ENCODE measurements around the gene RASGRP1. TPM values are rescaled to one million over a fixed set of nuclear protein-coding genes. Genes with fewer than 3 reads are reported as not detected.

Gene RASGRP1
- total RNA-seq, 1 donor from 2014 or later: 3.5 TPM

- no peak for DNase-seq (ENCODE audit: low read depth)
- no peak overlapping the region for H3K4me3 ChIP-seq (ENCODE audit: low read depth, low read length)
- no peak for TF ChIP-seq CTCF (conservative IDR thresholded peaks at IDR 0.05; ENCODE audit: low read depth, low read length)
These were observed 39.1 kb downstream of the RASGRP1 start for GRCh38 chr15:38525489-38525888.

GRCh38 chr15:38524156-38524555, 40.5 kb downstream of the RASGRP1 start:
- no peak for TF ChIP-seq CTCF (conservative IDR thresholded peaks at IDR 0.05; ENCODE audit: low read depth, low read length)
- no peak for DNase-seq (ENCODE audit: low read depth)
- no peak overlapping the region for H3K4me3 ChIP-seq (ENCODE audit: low read depth, low read length)

- no peak overlapping the region for H3K4me3 ChIP-seq (ENCODE audit: low read depth, low read length)
- no peak for DNase-seq (ENCODE audit: low read depth)
- TF ChIP-seq CTCF (conservative IDR thresholded peaks at IDR 0.05; ENCODE audit: low read depth, low read length): no peak
These were observed 41.7 kb downstream of the RASGRP1 start for GRCh38 chr15:38522922-38523321.

GRCh38 chr15:38521316-38521715, 43.3 kb downstream of the RASGRP1 start:
- no peak overlapping the region for H3K4me3 ChIP-seq (ENCODE audit: low read depth, low read length)
- DNase-seq (ENCODE audit: low read depth): no peak
- TF ChIP-seq CTCF (conservative IDR thresholded peaks at IDR 0.05; ENCODE audit: low read depth, low read length): no peak

- H3K4me3 ChIP-seq (ENCODE audit: low read depth, low read length): no peak overlapping the region
- TF ChIP-seq CTCF (conservative IDR thresholded peaks at IDR 0.05; ENCODE audit: low read depth, low read length): no peak
- no peak for DNase-seq (ENCODE audit: low read depth)
These were observed 44.6 kb downstream of the RASGRP1 start for GRCh38 chr15:38520035-38520434.

GRCh38 chr15:38518084-38518483, 46.5 kb downstream of the RASGRP1 start:
- no peak for DNase-seq (ENCODE audit: low read depth)
- H3K4me3 ChIP-seq (ENCODE audit: low read depth, low read length): no peak overlapping the region

More at GRCh38 chr15:38518084-38518483, 46.5 kb downstream of the RASGRP1 start:
- no peak for TF ChIP-seq CTCF (conservative IDR thresholded peaks at IDR 0.05; ENCODE audit: low read depth, low read length)

Data from epithelial cell of proximal tubule (primary cell).